Astrocyte of the spinal cord (primary cell): Measurements from ENCODE around the gene FAM200B.
"Not testable (repeated sequence)": the region's sequence is repeated elsewhere in the genome, so short reads cannot be mapped to it uniquely, and the experiment has no call there.

Experiments
- DNase-seq: peaks from one replicate; pipeline ENCODE4 v3.0.0; 2011; ENCODE audit warnings: low read depth, low spot score
- H3K4me3 ChIP-seq: 2 replicates; pipeline ENCODE4 v1.5.1; 2011; ENCODE audit warnings: low read depth, mild to moderate bottlenecking, low read length, moderate library complexity
- CTCF ChIP-seq: IDR thresholded peaks from 2 replicates; pipeline ENCODE4 v1.5.1; 2012; ENCODE audit warnings: low read depth, mild to moderate bottlenecking, low read length, inconsistent platforms
- in situ Hi-C: cut with HindIII; loops from 2 replicates; pipeline ENCODE4 v1.10.0; 2017; ENCODE audit warnings: low sequenced_read_pairs

Gene FAM200B

DNA sequence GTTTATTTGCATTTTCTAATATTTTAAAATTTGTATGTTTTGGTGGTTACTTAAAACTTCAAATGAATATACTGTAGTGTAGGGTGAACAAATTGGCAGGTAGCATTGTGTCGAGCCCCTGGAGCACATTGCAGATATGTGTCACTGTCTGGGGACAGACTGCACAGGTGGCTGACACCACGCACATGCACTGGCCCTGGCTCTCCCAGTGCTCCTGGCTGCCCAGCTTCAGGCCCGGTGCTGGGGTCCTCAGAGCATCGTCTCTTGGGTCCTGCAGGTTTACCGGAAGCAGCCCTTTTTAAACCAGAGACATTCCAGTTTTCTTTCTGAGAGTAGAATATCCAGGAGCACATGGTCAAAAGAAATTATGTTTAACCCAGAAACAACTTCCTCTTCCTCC is 36.8 kb downstream of the FAM200B start:
- in situ Hi-C loops, result no loop called here
- no peak for TF ChIP-seq CTCF
- DNase-seq, result no peak
- no peak overlapping the region for H3K4me3 ChIP-seq

GRCh38 chr4:15718959-15719358 is 37.3 kb downstream of the FAM200B start:
- no peak for DNase-seq
- in situ Hi-C loops, result no loop called here
- no peak overlapping the region for H3K4me3 ChIP-seq
- TF ChIP-seq CTCF, result no peak

GRCh38 chr4:15719506-15719905 is 37.9 kb downstream of the FAM200B start:
- no peak for TF ChIP-seq CTCF
- H3K4me3 ChIP-seq, result no peak overlapping the region
- no peak for DNase-seq
- in situ Hi-C loops, result no loop called here

- DNase-seq, result no peak
Observed at GRCh38 chr4:15720851-15721250, 39.2 kb downstream of the FAM200B start.

DNA sequence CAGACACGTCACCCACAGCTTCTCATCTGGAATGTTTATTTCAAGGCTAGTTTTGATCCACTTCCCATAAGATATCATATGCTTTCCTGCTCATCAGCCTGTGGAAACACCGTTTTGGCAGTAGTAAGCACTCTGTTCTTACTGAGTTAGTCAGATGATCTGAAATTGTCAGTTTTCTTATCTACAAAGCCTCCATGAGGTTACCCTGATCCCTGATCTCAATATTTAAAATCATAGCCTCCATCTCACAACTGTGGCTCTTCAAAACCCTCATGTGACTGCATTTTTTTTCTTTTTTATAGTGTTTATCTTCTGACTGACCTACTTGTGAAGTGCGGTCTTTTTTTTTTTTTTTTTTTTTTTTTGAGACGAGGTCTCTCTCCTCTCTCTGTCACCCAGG is 44.0 kb downstream of the FAM200B start:
- no peak for DNase-seq
- in situ Hi-C loops, result no loop called here
- TF ChIP-seq CTCF, result no peak
- no peak overlapping the region for H3K4me3 ChIP-seq

More at GRCh38 chr4:15720851-15721250, 39.2 kb downstream of the FAM200B start:
- TF ChIP-seq CTCF, result no peak
- in situ Hi-C loops, result no loop called here
- H3K4me3 ChIP-seq, result no peak overlapping the region

DNA sequence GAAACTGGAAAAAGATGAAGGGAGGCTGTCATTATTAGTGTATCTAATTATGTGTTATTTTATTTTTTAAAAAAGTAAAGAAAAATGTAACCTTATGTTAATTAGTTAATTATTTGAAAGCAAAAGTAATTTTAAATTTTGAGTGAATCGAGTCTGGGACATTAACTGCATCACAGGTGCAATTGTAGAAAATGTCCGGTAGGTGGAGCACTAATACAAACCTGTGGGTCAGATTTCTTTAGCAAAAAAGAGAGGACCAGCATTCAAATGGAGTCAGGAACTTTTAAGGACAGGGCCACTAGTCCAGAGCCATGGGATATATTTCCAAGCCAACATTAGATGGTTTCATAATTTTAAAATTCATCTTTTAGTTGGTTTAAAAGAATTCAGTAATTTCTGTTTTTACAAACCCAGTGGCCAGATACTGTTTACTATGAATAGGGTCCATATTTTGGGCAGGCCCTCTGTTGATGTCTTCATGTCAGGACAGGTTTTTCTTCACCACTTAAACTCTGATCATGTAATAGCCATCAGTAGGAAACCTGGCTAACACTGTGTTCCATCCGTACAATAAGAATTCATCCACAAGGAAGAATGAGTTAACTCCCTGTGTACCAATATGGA is 48.4 kb downstream of the FAM200B start:
- no peak overlapping the region for H3K4me3 ChIP-seq
- peak; percentile 74 for TF ChIP-seq CTCF
- in situ Hi-C loops, result no loop called here
- DNase-seq, result peak; percentile 51

- in situ Hi-C loops, DNase-seq, H3K4me3 ChIP-seq: not testable (repeated sequence)
Observed at GRCh38 chr4:15733061-15733460, 51.4 kb downstream of the FAM200B start.
